Type B pancreatic cell (in vitro differentiated cells): Measurements from ENCODE around the gene PIP5K1C. TPM values are rescaled to one million over a fixed set of nuclear protein-coding genes. Genes with fewer than 3 reads are reported as not detected.

Experiments used
- DNase-seq: peaks from one replicate; pipeline ENCODE4 v3.0.0; 2021; ENCODE audit warnings: mixed read lengths; ENCODE audit not compliant: unreplicated experiment; ENCODE audit errors: extremely low spot score
- H3K27ac Mint-ChIP-seq: 2 replicates; pipeline ENCODE4 v1.8.0; 2021; ENCODE audit warnings: mild to moderate bottlenecking, mixed read lengths
- H3K27me3 Mint-ChIP-seq: 2 replicates; pipeline ENCODE4 v1.8.0; 2021; ENCODE audit warnings: mixed read lengths
- H3K36me3 Mint-ChIP-seq: 2 replicates; pipeline ENCODE4 v1.8.0; 2021; ENCODE audit warnings: mixed read lengths
- H3K4me1 Mint-ChIP-seq: one replicate; pipeline ENCODE4 v1.8.0; 2021; ENCODE audit warnings: mixed read lengths; ENCODE audit not compliant: unreplicated experiment
- H3K4me3 Mint-ChIP-seq: 2 replicates; pipeline ENCODE4 v1.8.0; 2021; ENCODE audit warnings: mild to moderate bottlenecking, mixed read lengths
- H3K9me3 Mint-ChIP-seq: 2 replicates; pipeline ENCODE4 v1.8.0; 2021; ENCODE audit warnings: mixed read lengths
- CTCF ChIP-seq: fragments of 200-600 bp; sonication (generic); conservative IDR thresholded peaks from 2 replicates; pipeline ENCODE4 v1.5.0; 2021; ENCODE audit warnings: antibody characterized with exemption, mild to moderate bottlenecking
- total RNA-seq: library from RNA; stranded (reverse); gene quantifications from 2 replicates; pipeline ENCODE4 v1.2.1, GENCODE V29; 2021; ENCODE audit warnings: low replicate concordance

The PIP5K1C gene
- total RNA-seq, 1 donor from 2014 or later: 44.5 TPM

DNA sequence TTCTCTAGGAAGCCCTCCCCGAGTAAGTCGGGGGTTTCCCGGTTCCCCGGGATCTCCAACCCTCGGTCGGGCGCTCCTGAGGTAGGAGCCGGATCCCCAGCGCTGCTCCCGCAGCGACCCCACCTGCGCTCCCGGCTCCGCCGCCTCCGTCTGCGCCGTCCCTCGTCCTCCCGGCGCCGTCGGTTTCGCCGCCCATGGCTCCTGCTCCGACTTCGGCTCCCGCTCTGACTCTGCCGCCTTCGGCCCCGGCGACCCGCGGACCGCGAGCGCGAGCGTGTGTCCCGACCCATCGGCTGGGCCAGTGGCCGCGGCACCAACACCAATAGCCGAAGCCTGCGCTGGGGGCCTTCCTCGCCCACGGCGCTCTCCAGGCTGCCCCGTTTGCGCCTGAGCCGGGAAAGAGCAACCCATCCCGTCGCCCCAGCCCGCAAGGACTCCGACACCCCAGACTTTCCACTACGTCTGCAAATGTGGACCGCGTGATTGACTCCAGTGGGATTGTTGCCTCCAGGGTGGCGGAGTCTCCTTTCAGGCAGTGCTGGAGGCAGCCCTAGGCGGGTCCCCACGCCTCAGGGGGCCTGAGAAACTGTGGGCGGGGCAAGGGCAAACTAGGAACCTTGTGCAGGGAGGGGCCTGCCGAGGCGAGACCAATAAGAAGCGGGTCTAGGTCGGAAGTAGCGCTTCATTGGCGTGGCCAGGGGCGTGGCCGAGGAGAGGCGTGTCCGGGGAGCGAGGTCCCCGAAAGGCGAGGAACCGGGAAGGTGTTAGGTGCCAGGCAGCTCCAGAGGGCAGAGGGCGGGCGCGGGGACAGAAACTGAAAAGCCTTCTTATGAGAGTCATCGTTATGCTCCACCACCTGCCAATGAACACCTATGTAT is 73.6 kb downstream of the PIP5K1C start, which contains the start of gene CACTIN:
Gene CACTIN, minus strand, starts transcription at position 318 of the 878 bp plus-strand sequence. Its CDS starts 28 bp downstream, at position 290.
- Mint-ChIP-seq H3K4me3 (peak within 1 kb of the TSS; percentile 93), H3K4me1 (peaks cover 20% of the 10 kb centered on the region), H3K27ac (peak within 1 kb of the TSS; percentile 99), H3K9me3 (no peaks in the 10 kb centered on the region), H3K27me3 (no peaks in the 10 kb centered on the region), H3K36me3 (peaks cover 4% of the 10 kb centered on the region)
- no peak for TF ChIP-seq CTCF
- peak; percentile 95 for DNase-seq

GRCh38 chr19:3625996-3626472 is 74.2 kb downstream of the PIP5K1C start:
- peak overlapping the region; percentile 93 for H3K4me3 Mint-ChIP-seq
- peaks cover 20% of the 10 kb centered on the region for H3K4me1 Mint-ChIP-seq
- no peaks in the 10 kb centered on the region for H3K27me3 Mint-ChIP-seq
- DNase-seq: no peak
- peak overlapping the region; percentile 99 for H3K27ac Mint-ChIP-seq
- peaks cover 4% of the 10 kb centered on the region for H3K36me3 Mint-ChIP-seq
- TF ChIP-seq CTCF: no peak
- no peaks in the 10 kb centered on the region for H3K9me3 Mint-ChIP-seq

DNA sequence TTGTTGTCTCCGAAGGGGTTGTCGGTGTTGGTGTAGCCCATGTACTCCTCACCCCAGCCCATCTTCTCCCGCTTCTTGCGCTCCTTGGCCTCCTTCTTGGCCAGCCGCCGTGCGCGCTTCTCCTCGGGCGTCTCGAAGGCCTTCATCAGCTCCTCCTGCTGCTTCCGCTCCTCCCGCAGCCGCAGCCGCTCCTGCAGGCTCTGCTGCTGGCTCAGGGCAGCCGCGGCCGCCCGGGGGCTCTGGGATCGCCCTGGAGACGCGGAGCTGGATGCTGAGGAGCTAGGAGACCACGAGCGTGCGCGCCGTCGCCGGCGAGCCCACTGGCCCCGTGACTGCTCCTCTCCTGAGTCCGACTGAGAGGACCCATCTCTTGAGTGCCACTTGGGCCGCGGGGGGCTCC is 76.6 kb downstream of the PIP5K1C start:
- Mint-ChIP-seq H3K4me1 (peaks cover 20% of the 10 kb centered on the region), H3K4me3 (no peak overlapping the region), H3K27ac (no peak overlapping the region)

GRCh38 chr19:3622224-3622623 is 78.0 kb downstream of the PIP5K1C start:
- TF ChIP-seq CTCF: no peak
- Mint-ChIP-seq H3K27me3 (no peaks in the 10 kb centered on the region), H3K36me3 (peaks cover 4% of the 10 kb centered on the region), H3K27ac (no peak overlapping the region), H3K4me3 (no peak overlapping the region), H3K9me3 (no peaks in the 10 kb centered on the region), H3K4me1 (peaks cover 20% of the 10 kb centered on the region)
- no peak for DNase-seq

More for the DNA sequence above, 76.6 kb downstream of the PIP5K1C start:
- Mint-ChIP-seq H3K9me3 (no peaks in the 10 kb centered on the region), H3K36me3 (peaks cover 4% of the 10 kb centered on the region), H3K27me3 (no peaks in the 10 kb centered on the region)
- no peak for DNase-seq
- no peak for TF ChIP-seq CTCF

DNA sequence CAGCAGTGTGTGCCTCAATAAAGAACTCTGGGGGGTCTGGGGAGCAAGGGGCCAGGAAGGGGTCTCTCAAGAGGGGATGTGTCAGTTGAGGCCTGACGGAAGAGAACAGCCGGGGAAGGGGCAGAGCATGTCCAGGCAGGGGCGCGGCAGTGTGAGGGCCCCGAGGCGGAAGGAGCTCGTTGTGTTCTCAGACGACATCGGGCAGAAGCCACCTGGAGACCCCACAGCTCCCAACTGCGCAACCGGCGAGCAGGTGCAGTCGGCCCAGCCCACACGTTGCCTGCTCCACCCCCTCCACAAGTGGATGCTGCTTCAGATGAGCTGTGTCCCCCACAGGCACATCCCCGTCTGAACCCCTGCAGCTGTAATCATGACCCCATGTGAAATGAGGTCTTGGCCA is 78.6 kb downstream of the PIP5K1C start:
- H3K9me3 Mint-ChIP-seq: no peaks in the 10 kb centered on the region
- H3K4me3 Mint-ChIP-seq: no peak overlapping the region
- H3K27ac Mint-ChIP-seq: no peak overlapping the region
- H3K4me1 Mint-ChIP-seq: peaks cover 14% of the 10 kb centered on the region
- DNase-seq: no peak
- no peaks in the 10 kb centered on the region for H3K27me3 Mint-ChIP-seq
- no peak for TF ChIP-seq CTCF
- H3K36me3 Mint-ChIP-seq: no peaks in the 10 kb centered on the region
